ENCODE data around the gene ODF2. TPM values are rescaled to one million over a fixed set of nuclear protein-coding genes. Genes with fewer than 3 reads are reported as not detected.
"Not testable (repeated sequence)": the region's sequence is repeated elsewhere in the genome, so short reads cannot be mapped to it uniquely, and the experiment has no call there.

The ODF2 gene
- total RNA-seq, 4 donors from 2014 or later: 13.2 to 62.3 (median 19.8) TPM

GRCh38 chr9:128498911-128499310 is 43.1 kb downstream of the ODF2 start:
- no peak for DNase-seq
- TF ChIP-seq POLR2A (IDR thresholded peaks at IDR 0.05): no peak
- TF ChIP-seq, protein P1, sequence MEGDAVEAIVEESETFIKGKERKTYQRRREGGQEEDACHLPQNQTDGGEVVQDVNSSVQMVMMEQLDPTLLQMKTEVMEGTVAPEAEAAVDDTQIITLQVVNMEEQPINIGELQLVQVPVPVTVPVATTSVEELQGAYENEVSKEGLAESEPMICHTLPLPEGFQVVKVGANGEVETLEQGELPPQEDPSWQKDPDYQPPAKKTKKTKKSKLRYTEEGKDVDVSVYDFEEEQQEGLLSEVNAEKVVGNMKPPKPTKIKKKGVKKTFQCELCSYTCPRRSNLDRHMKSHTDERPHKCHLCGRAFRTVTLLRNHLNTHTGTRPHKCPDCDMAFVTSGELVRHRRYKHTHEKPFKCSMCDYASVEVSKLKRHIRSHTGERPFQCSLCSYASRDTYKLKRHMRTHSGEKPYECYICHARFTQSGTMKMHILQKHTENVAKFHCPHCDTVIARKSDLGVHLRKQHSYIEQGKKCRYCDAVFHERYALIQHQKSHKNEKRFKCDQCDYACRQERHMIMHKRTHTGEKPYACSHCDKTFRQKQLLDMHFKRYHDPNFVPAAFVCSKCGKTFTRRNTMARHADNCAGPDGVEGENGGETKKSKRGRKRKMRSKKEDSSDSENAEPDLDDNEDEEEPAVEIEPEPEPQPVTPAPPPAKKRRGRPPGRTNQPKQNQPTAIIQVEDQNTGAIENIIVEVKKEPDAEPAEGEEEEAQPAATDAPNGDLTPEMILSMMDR (IDR thresholded peaks at IDR 0.05): no peak
- no peak for TF ChIP-seq EP300 (IDR thresholded peaks at IDR 0.05; ENCODE audit: low read depth)
- TF ChIP-seq POLR2AphosphoS5 (IDR thresholded peaks at IDR 0.05): no peak
- no peak overlapping the region for H3K27ac ChIP-seq
- peaks cover 0 to 4% (median 0%) of the 10 kb centered on the region in 4 donors for H3K36me3 ChIP-seq
- intact Hi-C loops (cut with DNase I; ENCODE audit: low total_unique reads): no loop called here
- 80 to 97% methylated on average over 1 to 9 of the region's 9 CpGs for WGBS, 2 donors (ENCODE audit: low coverage in 1 of 2)
- no peak overlapping the region for H3K4me3 ChIP-seq
- H3K27me3 ChIP-seq: no peaks in the 10 kb centered on the region
- in situ Hi-C loops (cut with MboI; ENCODE audit: low pct_ligation_motif_present in 1 of 4, low pct_unique_long_range_greater_than_20kb in 1 of 4, low sequenced_read_pairs in 3 of 4): no loop called here
- H3K4me1 ChIP-seq: peaks cover 4 to 12% (median 8%) of the 10 kb centered on the region in 4 donors
- H3K9me3 ChIP-seq: no peaks in the 10 kb centered on the region

DNA sequence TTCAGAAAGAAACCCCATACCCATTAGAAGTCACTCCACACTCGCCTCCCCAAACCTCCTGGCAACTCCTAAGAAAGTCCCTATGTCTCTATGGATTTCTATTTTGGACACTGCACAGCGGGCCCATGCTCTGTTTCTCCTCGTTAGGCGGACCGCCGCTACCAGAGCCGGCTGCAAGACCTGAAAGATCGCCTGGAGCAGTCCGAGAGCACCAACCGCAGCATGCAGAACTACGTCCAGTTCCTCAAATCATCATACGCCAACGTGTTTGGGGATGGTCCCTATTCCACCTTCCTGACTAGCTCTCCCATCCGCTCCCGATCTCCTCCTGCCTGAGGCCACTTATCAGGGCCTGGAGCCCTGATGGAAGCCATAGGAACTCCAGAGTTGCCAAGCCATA is 44.1 kb downstream of the ODF2 start:
- Histone ChIP-seq H3K36me3 (peaks cover 0 to 4% (median 0%) of the 10 kb centered on the region in 4 donors), H3K27ac (no peak overlapping the region), H3K9me3 (no peaks in the 10 kb centered on the region), H3K4me1 (peaks cover 4 to 9% (median 7%) of the 10 kb centered on the region in 4 donors), H3K27me3 (no peaks in the 10 kb centered on the region), H3K4me3 (no peak overlapping the region)
- no peak for DNase-seq
- TF ChIP-seq POLR2AphosphoS5 (IDR thresholded peaks at IDR 0.05): no peak
- TF ChIP-seq POLR2A (IDR thresholded peaks at IDR 0.05): no peak
- TF ChIP-seq, protein P1 (IDR thresholded peaks at IDR 0.05): no peak
- TF ChIP-seq EP300 (IDR thresholded peaks at IDR 0.05; ENCODE audit: low read depth): no peak
- WGBS, 2 donors (ENCODE audit: low coverage in 1 of 2): 98 to 100% methylated on average over 2 to 15 of the region's 15 CpGs
- in situ Hi-C loops (cut with MboI; ENCODE audit: low pct_ligation_motif_present in 1 of 4, low pct_unique_long_range_greater_than_20kb in 1 of 4, low sequenced_read_pairs in 3 of 4): no loop called here
- intact Hi-C loops (cut with DNase I; ENCODE audit: low total_unique reads): no loop called here

DNA sequence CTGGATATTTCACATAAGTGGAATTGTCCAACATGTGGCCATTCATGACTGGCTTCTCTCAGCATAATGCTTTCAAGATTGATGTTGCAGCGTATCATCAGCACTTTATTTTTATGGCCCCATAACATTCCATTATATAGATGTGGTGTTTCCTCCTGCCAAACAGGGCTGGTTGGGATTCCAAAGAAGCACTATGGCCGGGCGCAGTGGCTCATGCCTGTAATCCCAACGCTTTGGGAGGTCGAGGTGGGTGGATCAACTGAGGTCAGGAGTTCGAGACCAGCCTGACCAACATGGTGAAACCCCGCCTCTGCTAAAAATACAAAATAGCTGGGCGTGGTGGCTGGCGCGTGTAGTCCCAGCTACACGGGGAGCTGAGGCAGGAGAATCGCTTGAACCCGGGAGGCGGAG is 47.6 kb downstream of the ODF2 start:
- H3K9me3 ChIP-seq; in situ Hi-C loops (cut with MboI; ENCODE audit: low pct_ligation_motif_present in 1 of 4, low pct_unique_long_range_greater_than_20kb in 1 of 4, low sequenced_read_pairs in 3 of 4); H3K36me3 ChIP-seq; H3K27me3 ChIP-seq; intact Hi-C loops (cut with DNase I; ENCODE audit: low total_unique reads): not testable (repeated sequence)
- peak in 1 of 3 donors; percentile 22 for TF ChIP-seq POLR2AphosphoS5 (IDR thresholded peaks at IDR 0.05)
- Histone ChIP-seq H3K4me1 (peaks cover 14 to 22% (median 20%) of the 10 kb centered on the region in 4 donors), H3K4me3 (peak overlapping the region in 2 of 4 donors; percentile 59 to 96), H3K27ac (peak overlapping the region; percentile 79 to 93 (median 89))
- peak; percentile 54 for DNase-seq
- WGBS, 2 donors (ENCODE audit: low coverage in 1 of 2): 30% methylated on average over 2 to 14 of the region's 14 CpGs

- intact Hi-C loops (cut with DNase I; ENCODE audit: low total_unique reads) (no loop called here), in situ Hi-C loops (cut with MboI; ENCODE audit: low pct_ligation_motif_present in 1 of 4, low pct_unique_long_range_greater_than_20kb in 1 of 4, low sequenced_read_pairs in 3 of 4) (no loop called here)
- Histone ChIP-seq H3K27me3 (no peaks in the 10 kb centered on the region), H3K4me3 (peak overlapping the region; percentile 12 to 96 (median 64)), H3K9me3 (no peaks in the 10 kb centered on the region), H3K4me1 (peaks cover 14 to 22% (median 20%) of the 10 kb centered on the region in 4 donors), H3K27ac (peak overlapping the region; percentile 79 to 93 (median 89)), H3K36me3 (no peaks in the 10 kb centered on the region)
- WGBS, 2 donors (ENCODE audit: low coverage in 1 of 2): 12 to 23% methylated on average over 7 to 11 of the region's 11 CpGs
- DNase-seq: peak; percentile 32
- TF ChIP-seq POLR2AphosphoS5 (IDR thresholded peaks at IDR 0.05): no peak
- TF ChIP-seq, protein P1 (IDR thresholded peaks at IDR 0.05): no peak
Measured at GRCh38 chr9:128503870-128504269, 48.1 kb downstream of the ODF2 start.
